ENCODE results near the gene GLOD4.

GLOD4 gene

GRCh38 chr17:824378-824777 lies 42.3 kb upstream of the GLOD4 start:
- TF ChIP-seq CTCF (IDR thresholded peaks at IDR 0.05; ENCODE audit: insufficient read depth, missing control alignments) = no peak
- FAIRE-seq = no peak
- DNase-seq (ENCODE audit: insufficient read length, low spot score) = no peak

GRCh38 chr17:823501-823902 lies 41.4 kb upstream of the GLOD4 start:
- DNase-seq (ENCODE audit: insufficient read length, low spot score) = peak; percentile 59
- peak; percentile 38 for FAIRE-seq
- no peak for TF ChIP-seq CTCF (IDR thresholded peaks at IDR 0.05; ENCODE audit: insufficient read depth, missing control alignments)

- no peak for TF ChIP-seq CTCF (IDR thresholded peaks at IDR 0.05; ENCODE audit: insufficient read depth, missing control alignments)
- DNase-seq (ENCODE audit: insufficient read length, low spot score) (no peak), FAIRE-seq (no peak)
Measured at GRCh38 chr17:819251-819650, 37.2 kb upstream of the GLOD4 start.

GRCh38 chr17:814371-814770 lies 32.3 kb upstream of the GLOD4 start:
- FAIRE-seq = no peak
- no peak for DNase-seq (ENCODE audit: insufficient read length, low spot score)
- no peak for TF ChIP-seq CTCF (IDR thresholded peaks at IDR 0.05; ENCODE audit: insufficient read depth, missing control alignments)

- no peak for FAIRE-seq
- DNase-seq (ENCODE audit: insufficient read length, low spot score) = no peak
- no peak for TF ChIP-seq CTCF (IDR thresholded peaks at IDR 0.05; ENCODE audit: insufficient read depth, missing control alignments)
Measured at GRCh38 chr17:812638-813204, 30.6 kb upstream of the GLOD4 start.

- TF ChIP-seq CTCF (IDR thresholded peaks at IDR 0.05; ENCODE audit: insufficient read depth, missing control alignments) = no peak
- FAIRE-seq (no peak), DNase-seq (ENCODE audit: insufficient read length, low spot score) (no peak)
Measured at GRCh38 chr17:811051-811784, 29.1 kb upstream of the GLOD4 start.
